IPS-15b (cell line): ENCODE results near the gene ADCY1.

Source experiments
- H3K27me3 ChIP-seq: one replicate; pipeline ENCODE4 v1.6.1; 2013; ENCODE audit warnings: low read length; ENCODE audit not compliant: control insufficient read depth, insufficient read depth
- H3K36me3 ChIP-seq: one replicate; pipeline ENCODE4 v1.6.1; 2013; ENCODE audit warnings: low read length; ENCODE audit not compliant: control insufficient read depth, insufficient read depth
- H3K4me1 ChIP-seq: one replicate; pipeline ENCODE4 v1.6.1; 2013; ENCODE audit warnings: mild to moderate bottlenecking, low read length; ENCODE audit not compliant: control insufficient read depth, insufficient read depth
- H3K4me3 ChIP-seq: one replicate; pipeline ENCODE4 v1.5.1; 2013; ENCODE audit warnings: low read depth, low read length
- H3K9ac ChIP-seq: one replicate; pipeline ENCODE4 v1.6.1; 2013; ENCODE audit warnings: low read depth, mild to moderate bottlenecking, low read length
- H3K9me3 ChIP-seq: one replicate; pipeline ENCODE4 v1.6.1; 2013; ENCODE audit warnings: mild to moderate bottlenecking, low read length; ENCODE audit not compliant: control insufficient read depth, insufficient read depth

The ADCY1 gene

GRCh38 chr7:45622058-45622457 lies 47.9 kb downstream of the ADCY1 start:
- Histone ChIP-seq H3K27me3 (no peaks in the 10 kb centered on the region), H3K36me3 (no peaks in the 10 kb centered on the region), H3K9me3 (no peaks in the 10 kb centered on the region), H3K4me1 (no peaks in the 10 kb centered on the region), H3K4me3 (no peak overlapping the region), H3K9ac (no peak overlapping the region)

- Histone ChIP-seq H3K9me3 (no peaks in the 10 kb centered on the region), H3K27me3 (no peaks in the 10 kb centered on the region), H3K9ac (no peak overlapping the region), H3K36me3 (no peaks in the 10 kb centered on the region), H3K4me1 (no peaks in the 10 kb centered on the region), H3K4me3 (no peak overlapping the region)
These were observed 49.0 kb downstream of the ADCY1 start for GRCh38 chr7:45623157-45623556.

- Histone ChIP-seq H3K4me3 (no peak overlapping the region), H3K9ac (no peak overlapping the region), H3K36me3 (no peaks in the 10 kb centered on the region), H3K27me3 (no peaks in the 10 kb centered on the region), H3K4me1 (no peaks in the 10 kb centered on the region), H3K9me3 (no peaks in the 10 kb centered on the region)
These were observed 49.7 kb downstream of the ADCY1 start for GRCh38 chr7:45623740-45624391.

GRCh38 chr7:45624392-45624760 lies 50.2 kb downstream of the ADCY1 start:
- Histone ChIP-seq H3K36me3 (no peaks in the 10 kb centered on the region), H3K4me1 (no peaks in the 10 kb centered on the region), H3K9ac (no peak overlapping the region), H3K27me3 (no peaks in the 10 kb centered on the region), H3K4me3 (no peak overlapping the region), H3K9me3 (no peaks in the 10 kb centered on the region)

GRCh38 chr7:45625067-45625466 lies 50.9 kb downstream of the ADCY1 start:
- Histone ChIP-seq H3K9me3 (no peaks in the 10 kb centered on the region), H3K9ac (no peak overlapping the region), H3K4me3 (no peak overlapping the region), H3K36me3 (no peaks in the 10 kb centered on the region), H3K4me1 (no peaks in the 10 kb centered on the region), H3K27me3 (no peaks in the 10 kb centered on the region)

- Histone ChIP-seq H3K9ac (no peak overlapping the region), H3K4me1 (no peaks in the 10 kb centered on the region), H3K27me3 (no peaks in the 10 kb centered on the region), H3K9me3 (no peaks in the 10 kb centered on the region), H3K36me3 (no peaks in the 10 kb centered on the region), H3K4me3 (no peak overlapping the region)
These were observed 51.7 kb downstream of the ADCY1 start for GRCh38 chr7:45625714-45626440.

GRCh38 chr7:45626441-45627430 lies 52.6 kb downstream of the ADCY1 start:
- Histone ChIP-seq H3K9me3 (no peaks in the 10 kb centered on the region), H3K9ac (no peak overlapping the region), H3K36me3 (no peaks in the 10 kb centered on the region), H3K4me3 (no peak overlapping the region), H3K27me3 (no peaks in the 10 kb centered on the region), H3K4me1 (no peaks in the 10 kb centered on the region)

- H3K9me3 ChIP-seq, result no peaks in the 10 kb centered on the region
- H3K4me3 ChIP-seq, result no peak overlapping the region
- no peak overlapping the region for H3K9ac ChIP-seq
- no peaks in the 10 kb centered on the region for H3K36me3 ChIP-seq
- H3K27me3 ChIP-seq, result no peaks in the 10 kb centered on the region
- H3K4me1 ChIP-seq, result no peaks in the 10 kb centered on the region
These were observed 53.7 kb downstream of the ADCY1 start for GRCh38 chr7:45627691-45628456.

GRCh38 chr7:45631569-45631968 lies 57.4 kb downstream of the ADCY1 start:
- no peaks in the 10 kb centered on the region for H3K36me3 ChIP-seq
- H3K4me3 ChIP-seq, result no peak overlapping the region
- no peaks in the 10 kb centered on the region for H3K4me1 ChIP-seq
- no peaks in the 10 kb centered on the region for H3K27me3 ChIP-seq
- H3K9me3 ChIP-seq, result no peaks in the 10 kb centered on the region
- H3K9ac ChIP-seq, result no peak overlapping the region

- H3K9me3 ChIP-seq, result no peaks in the 10 kb centered on the region
- no peaks in the 10 kb centered on the region for H3K36me3 ChIP-seq
- no peaks in the 10 kb centered on the region for H3K27me3 ChIP-seq
- H3K9ac ChIP-seq, result no peak overlapping the region
- no peak overlapping the region for H3K4me3 ChIP-seq
- H3K4me1 ChIP-seq, result no peaks in the 10 kb centered on the region
These were observed 62.6 kb downstream of the ADCY1 start for GRCh38 chr7:45636733-45637132.

GRCh38 chr7:45638916-45639315 lies 64.7 kb downstream of the ADCY1 start:
- H3K4me3 ChIP-seq, result no peak overlapping the region
- H3K9ac ChIP-seq, result no peak overlapping the region
- no peaks in the 10 kb centered on the region for H3K9me3 ChIP-seq
- no peaks in the 10 kb centered on the region for H3K27me3 ChIP-seq
- H3K36me3 ChIP-seq, result no peaks in the 10 kb centered on the region
- no peaks in the 10 kb centered on the region for H3K4me1 ChIP-seq
